IMR-90 (cell line): ENCODE measurements around the gene DDX41. TPM values are rescaled to one million over a fixed set of nuclear protein-coding genes. Genes with fewer than 3 reads are reported as not detected.

ENCODE experiments used
- ATAC-seq: fragments of 200-7000 bp; cut with Tn5 transposase; 2 replicates; pipeline ENCODE4 v1.9.1; 2020; ENCODE audit warnings: low read depth, mild to moderate bottlenecking, moderate library complexity
- BruUV-seq: library from RNA; stranded (reverse); fragments of 400-500 nt; replicated peaks from 2 replicates; lab custom pipeline; 2021; lab: Mats Ljungman, UMichigan
- CTCF ChIA-PET: fragments of 300-600 bp; formaldehyde crosslinking; extraction: SDS; loops from one replicate; lab custom pipeline; 2021; ENCODE audit warnings: antibody characterized with exemption; lab: Yijun Ruan, JAX
- POLR2A ChIA-PET: fragments of 300-600 bp; sonication (Branson Sonifier 250); formaldehyde crosslinking; loops from one replicate; lab custom pipeline; 2022; ENCODE audit warnings: antibody characterized with exemption; ENCODE audit not compliant: unreplicated experiment; lab: Charles Lee
- DNase-seq: peaks from one replicate; pipeline ENCODE4 v3.0.0; 2013
- H2AFZ ChIP-seq: replicated peaks from 2 replicates; pipeline ENCODE3; 2013; ENCODE audit warnings: low read length, mild to moderate bottlenecking; ENCODE audit not compliant: poor library complexity
- H2AK5ac ChIP-seq: 2 replicates; pipeline ENCODE4 v1.6.1; 2013; ENCODE audit warnings: low read depth, low read length, inconsistent platforms
- H2AK9ac ChIP-seq: replicated peaks from 2 replicates; pipeline ENCODE3; 2013; ENCODE audit warnings: mild to moderate bottlenecking, low read depth, low read length, moderate library complexity; ENCODE audit not compliant: poor library complexity
- H2BK120ac ChIP-seq: 2 replicates; pipeline ENCODE4 v1.6.1; 2013; ENCODE audit warnings: low read depth, low read length, inconsistent platforms
- H2BK15ac ChIP-seq: 3 replicates; pipeline ENCODE4 v1.6.1; 2013; ENCODE audit warnings: low read depth, low read length, inconsistent platforms
- H2BK20ac ChIP-seq: 2 replicates; pipeline ENCODE4 v1.6.1; 2013; ENCODE audit warnings: low read depth, mild to moderate bottlenecking, inconsistent platforms, low read length, moderate library complexity
- H2BK5ac ChIP-seq: 2 replicates; pipeline ENCODE4 v1.6.1; 2013; ENCODE audit warnings: mild to moderate bottlenecking, low read depth, low read length, inconsistent platforms; ENCODE audit not compliant: poor library complexity, severe bottlenecking
- H3K14ac ChIP-seq: replicated peaks from 2 replicates; pipeline ENCODE4 v1.6.1; 2013; ENCODE audit warnings: low read depth, low read length, inconsistent platforms
- H3K18ac ChIP-seq: 2 replicates; pipeline ENCODE4 v1.6.1; 2013; ENCODE audit warnings: low read depth, low read length, control low read depth
- H3K23ac ChIP-seq: 2 replicates; pipeline ENCODE4 v1.6.1; 2013; ENCODE audit warnings: low read depth, low read length, inconsistent platforms
- H3K27ac ChIP-seq: 2 replicates; pipeline ENCODE4 v1.5.1; 2013; ENCODE audit warnings: mild to moderate bottlenecking, control low read depth, low read length; ENCODE audit not compliant: insufficient read depth
- H3K27me3 ChIP-seq: 2 replicates; pipeline ENCODE4 v1.6.1; 2013; ENCODE audit warnings: low read length; ENCODE audit not compliant: control insufficient read depth, insufficient read depth
- H3K36me3 ChIP-seq: 2 replicates; pipeline ENCODE4 v1.6.1; 2013; ENCODE audit warnings: low read length, mixed read lengths; ENCODE audit not compliant: control insufficient read depth, insufficient read depth
- H3K4ac ChIP-seq: 2 replicates; pipeline ENCODE4 v1.6.1; 2013; ENCODE audit warnings: low read depth, low read length, inconsistent platforms
- H3K4me1 ChIP-seq: 2 replicates; pipeline ENCODE4 v1.6.1; 2013; ENCODE audit warnings: low read length, mixed read lengths; ENCODE audit not compliant: control insufficient read depth, insufficient read depth
- H3K4me2 ChIP-seq: 2 replicates; pipeline ENCODE4 v1.6.1; 2013; ENCODE audit warnings: low read depth, mild to moderate bottlenecking, control low read depth, low read length, moderate library complexity
- H3K4me3 ChIP-seq: 2 replicates; pipeline ENCODE4 v1.5.1; 2013; ENCODE audit warnings: low read depth, mild to moderate bottlenecking, control low read depth, low read length, moderate library complexity; ENCODE audit not compliant: insufficient read depth
- H3K56ac ChIP-seq: 2 replicates; pipeline ENCODE4 v1.6.1; 2013; ENCODE audit warnings: low read length, inconsistent platforms; ENCODE audit not compliant: insufficient read depth; ENCODE audit errors: extremely low read depth
- H3K79me1 ChIP-seq, 2 experiments: 2 replicates each; pipeline ENCODE4 v1.6.1; 2013; ENCODE audit warnings: low read length in 2 of 2, inconsistent platforms in 1 of 2, low read depth in 1 of 2
- H3K9ac ChIP-seq: 2 replicates; pipeline ENCODE4 v1.6.1; 2013; ENCODE audit warnings: low read depth, low read length, control low read depth
- H3K9me1 ChIP-seq: 2 replicates; pipeline ENCODE4 v1.6.1; 2013; ENCODE audit warnings: low read length, inconsistent platforms; ENCODE audit not compliant: insufficient read depth
- H3K9me3 ChIP-seq: 2 replicates; pipeline ENCODE4 v1.6.1; 2013; ENCODE audit warnings: low read length; ENCODE audit not compliant: control insufficient read depth, insufficient read depth
- H4K20me1 ChIP-seq: 2 replicates; pipeline ENCODE4 v1.6.1; 2013; ENCODE audit warnings: low read length, inconsistent platforms; ENCODE audit not compliant: insufficient read depth
- H4K5ac ChIP-seq: 2 replicates; pipeline ENCODE4 v1.6.1; 2013; ENCODE audit warnings: mild to moderate bottlenecking, low read depth, low read length, control low read depth
- H4K8ac ChIP-seq, 2 experiments: 2 replicates each; pipeline ENCODE4 v1.6.1; 2013; ENCODE audit warnings: low read depth in 2 of 2, low read length in 2 of 2, control low read depth in 1 of 2, inconsistent platforms in 1 of 2
- H4K91ac ChIP-seq: 2 replicates; pipeline ENCODE4 v1.6.1; 2013; ENCODE audit warnings: low read depth, low read length, inconsistent platforms; ENCODE audit not compliant: insufficient read depth
- BHLHE40 ChIP-seq: fragments of 150-350 bp; IDR thresholded peaks from 2 replicates; pipeline ENCODE4 v1.6.1; 2016; ENCODE audit warnings: mild to moderate bottlenecking, low read depth, low read length
- CEBPB ChIP-seq: IDR thresholded peaks from 2 replicates; pipeline ENCODE4 v1.6.1; 2012; ENCODE audit warnings: low read depth, low read length, improper control_type of control experiment
- CTCF ChIP-seq: conservative IDR thresholded peaks from 2 replicates; pipeline ENCODE4 v1.5.1; 2012; ENCODE audit warnings: mild to moderate bottlenecking, low read depth, low read length, improper control_type of control experiment
- ELK1 ChIP-seq: fragments of 150-350 bp; IDR thresholded peaks from 2 replicates; pipeline ENCODE4 v1.6.1; 2016; ENCODE audit warnings: low read depth, mild to moderate bottlenecking, low read length, moderate library complexity, borderline replicate concordance
- MAFK ChIP-seq: IDR thresholded peaks from 2 replicates; pipeline ENCODE4 v1.6.1; 2012; ENCODE audit warnings: low read depth, low read length, improper control_type of control experiment
- MAZ ChIP-seq: IDR thresholded peaks from 2 replicates; pipeline ENCODE4 v1.6.1; 2012; ENCODE audit warnings: low read depth, mild to moderate bottlenecking, low read length, improper control_type of control experiment, moderate library complexity, borderline replicate concordance
- MXI1 ChIP-seq: IDR thresholded peaks from 2 replicates; pipeline ENCODE4 v1.6.1; 2012; ENCODE audit warnings: low read depth, mild to moderate bottlenecking, low read length, moderate library complexity, borderline replicate concordance
- NFE2L2 ChIP-seq: fragments of 150-350 bp; IDR thresholded peaks from 2 replicates; pipeline ENCODE4 v1.6.1; 2016; ENCODE audit warnings: low read depth, mild to moderate bottlenecking, low read length
- POLR2A ChIP-seq: IDR thresholded peaks from 2 replicates; pipeline ENCODE4 v1.6.1; 2012; ENCODE audit warnings: mild to moderate bottlenecking, low read depth, low read length
- RAD21 ChIP-seq: IDR thresholded peaks from 2 replicates; pipeline ENCODE4 v1.6.1; 2012; ENCODE audit warnings: low read length, improper control_type of control experiment
- RCOR1 ChIP-seq: IDR thresholded peaks from 2 replicates; pipeline ENCODE4 v1.6.1; 2012; ENCODE audit warnings: mild to moderate bottlenecking, low read length, improper control_type of control experiment; ENCODE audit not compliant: insufficient replicate concordance
- RFX5 ChIP-seq: IDR thresholded peaks from 2 replicates; pipeline ENCODE4 v1.8.0; 2012; ENCODE audit warnings: low read depth, mild to moderate bottlenecking, low read length, moderate library complexity
- SMC3 ChIP-seq: fragments of 150-350 bp; IDR thresholded peaks from 2 replicates; pipeline ENCODE4 v1.6.1; 2016; ENCODE audit warnings: low read depth, mild to moderate bottlenecking, antibody characterized with exemption, low read length, moderate library complexity
- USF2 ChIP-seq: fragments of 150-350 bp; IDR thresholded peaks from 2 replicates; pipeline ENCODE4 v1.6.1; 2017; ENCODE audit warnings: mild to moderate bottlenecking, antibody characterized with exemption, low read length, low read depth
- WGBS, 2 experiments: methylation state at CpG; one replicate each; pipeline versions ENCODE4 v1.1.5 to v1.1.7; 2013; ENCODE audit warnings: missing lambda C conversion rate in 2 of 2; ENCODE audit not compliant: insufficient read length in 1 of 2; ENCODE audit errors: extremely low coverage in 2 of 2; 5-methylcytosine and 5-hydroxymethylcytosine counted together
- dilution Hi-C: fragments of 300-500 bp; cut with HindIII; formaldehyde crosslinking; loops from one replicate; pipeline ENCODE4 v1.14.3; 2018; ENCODE audit warnings: low sequenced_read_pairs; ENCODE audit not compliant: unreplicated experiment
- in situ Hi-C: fragments of 300-500 bp; cut with MboI; formaldehyde crosslinking; loops from 3 replicates; pipeline ENCODE4 v1.14.3; 2019; ENCODE audit warnings: low sequenced_read_pairs, inconsistent platforms, mixed read lengths
- intact Hi-C: fragments of 100-400 bp; cut with micrococcal nuclease; formaldehyde crosslinking; loops from 2 replicates; pipeline ENCODE4 v1.10.0; 2022
- polyA plus RNA-seq, 3 experiments: library from polyadenylated mRNA; depleted of rRNA; stranded (reverse); fragments of >200 nt; gene quantifications; 2 replicates each; pipeline ENCODE4 v1.2.3, GENCODE V29; 2012; ENCODE audit warnings: low replicate concordance in 1 of 3
- total RNA-seq: library from RNA; depleted of rRNA; stranded (reverse); fragments of >200 nt; gene quantifications from 2 replicates; pipeline ENCODE4 v1.2.3, GENCODE V29; 2012

Gene DDX41
- total and polyA plus RNA-seq, 2 of the 4 experiments (the other 2 are of a cell fraction), result 130 to 170 TPM

DNA sequence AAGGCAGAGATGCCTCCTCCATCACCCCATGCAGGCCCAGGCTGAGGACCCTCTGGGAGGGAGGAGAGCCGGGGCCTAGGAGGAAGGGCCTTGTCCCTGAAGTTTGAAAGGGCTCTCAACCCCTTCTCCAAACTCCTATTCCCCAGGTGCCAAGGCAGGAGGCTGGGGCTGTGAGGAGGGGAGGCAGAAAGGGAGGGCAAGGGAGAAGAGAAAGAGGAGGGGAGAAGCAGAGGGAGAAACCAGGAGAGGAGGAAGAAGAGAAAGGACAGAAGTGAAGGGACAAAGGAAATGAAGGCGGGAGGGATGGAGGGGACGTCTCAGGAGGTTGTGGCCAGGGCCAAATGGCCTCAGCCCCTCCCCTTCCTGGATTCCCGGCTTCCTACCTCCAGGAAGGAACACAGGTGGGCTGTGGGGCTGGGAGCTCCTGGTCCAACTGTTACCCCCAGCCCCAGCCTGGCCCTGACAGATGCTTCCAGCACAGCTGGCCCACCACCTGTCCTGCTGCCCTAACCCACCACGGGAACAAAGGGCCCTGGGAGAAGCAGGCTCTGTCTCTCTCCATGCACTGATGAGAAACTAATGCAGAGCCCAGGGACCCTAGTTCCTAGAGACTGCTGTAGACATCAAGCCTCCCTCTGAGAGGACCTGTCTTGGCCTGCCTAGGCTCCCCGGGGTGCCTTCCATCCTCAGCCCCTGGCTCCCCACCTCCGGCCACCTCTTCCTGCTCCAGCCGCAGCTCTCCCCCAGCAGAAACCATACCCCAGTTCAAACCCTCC is 46.8 kb downstream of the DDX41 start:
- CTCF ChIA-PET, result interaction anchor here (0.9 kb wide), 1 partner anchor 76 kb away, joined by 3 read pairs; no protein-coding TSS in a partner anchor
- H3K27me3 ChIP-seq, result no peaks in the 10 kb centered on the region
- no peak overlapping the region for H2BK20ac ChIP-seq
- H3K4me3 ChIP-seq, result no peak overlapping the region
- H3K4ac ChIP-seq, result peak overlapping the region; percentile 69
- H3K23ac ChIP-seq, result peak overlapping the region; percentile 79
- POLR2A ChIA-PET, result interaction anchor here (0.5 to 1.0 kb wide), 2 partner anchors 25 to 43 kb away, joined by 3 read pairs; partner anchors contain the start of gene GRK6
- no peak overlapping the region for H4K5ac ChIP-seq
- ATAC-seq (no peak), DNase-seq (no peak)
- peaks cover 27 to 74% of the 10 kb centered on the region in 2 experiments for H3K79me1 ChIP-seq
- WGBS, 2 experiments, result 100% methylated on average over 1 of the region's 8 CpGs; no CpG with 5 or more reads in 1 of the 2 experiments
- H3K36me3 ChIP-seq, result peaks cover 50% of the 10 kb centered on the region
- peak overlapping the region; percentile 92 for H2AK9ac ChIP-seq
- peak overlapping the region; percentile 41 for H2AFZ ChIP-seq
- H3K4me2 ChIP-seq, result peak overlapping the region; percentile 39
- intact Hi-C loops, result no loop called here
- no TSS peak for BruUV-seq
- no peaks in the 10 kb centered on the region for H3K9me3 ChIP-seq
- peaks cover 39% of the 10 kb centered on the region for H3K9me1 ChIP-seq
- in situ Hi-C loops, result no loop called here
- 0 out of 2 replicates have a peak overlapping the region, but pooled peaks have one; percentile 20 for H3K9ac ChIP-seq
- no peak overlapping the region for H2BK15ac ChIP-seq
- no peak overlapping the region for H4K8ac ChIP-seq
- peak overlapping the region; percentile 45; the same call in 1 of the 2 replicates for H3K14ac ChIP-seq
- peak overlapping the region; percentile 74 for H2AK5ac ChIP-seq
- peaks cover 70% of the 10 kb centered on the region for H4K20me1 ChIP-seq
- H3K18ac ChIP-seq, result no peak overlapping the region
- H3K56ac ChIP-seq, result no peak overlapping the region
- peaks cover 39% of the 10 kb centered on the region for H3K4me1 ChIP-seq
- H4K91ac ChIP-seq, result peak overlapping the region; percentile 63
- dilution Hi-C loops, result no loop called here
- H3K27ac ChIP-seq, result peak overlapping the region; percentile 41
- H2BK5ac ChIP-seq, result peak overlapping the region; percentile 39
- no peak overlapping the region for H2BK120ac ChIP-seq
- TF ChIP-seq RAD21 (no peak), MAFK (no peak), RFX5 (no peak), NFE2L2 (no peak), MAZ (no peak), MXI1 (no peak), BHLHE40 (no peak), RCOR1 (no peak), ELK1 (no peak), POLR2A (no peak), CTCF (no peak), SMC3 (no peak), CEBPB (no peak), USF2 (no peak)
